ENCODE measurements around the gene B4GALNT2. TPM values are rescaled to one million over a fixed set of nuclear protein-coding genes. Genes with fewer than 3 reads are reported as not detected.

B4GALNT2 gene
- total RNA-seq, 1 experiment from 2014 or later = 0.29 TPM

GRCh38 chr17:49197346-49197998 lies 64.9 kb downstream of the B4GALNT2 start:
- H4K20me1 ChIP-seq (ENCODE audit: low read length) = no peaks in the 10 kb centered on the region
- no peak overlapping the region for H3K9ac ChIP-seq (ENCODE audit: low read length)
- no peak overlapping the region for H3K4me3 ChIP-seq (ENCODE audit: low read length)
- H3K9me3 ChIP-seq (ENCODE audit: low read length) = no peaks in the 10 kb centered on the region
- intact Hi-C loops (cut with micrococcal nuclease) = no loop called here
- H2AFZ ChIP-seq (ENCODE audit: low read length) = peak overlapping the region; percentile 63
- H3K27me3 ChIP-seq (ENCODE audit: low read length) = no peaks in the 10 kb centered on the region
- CTCF ChIA-PET = interaction anchor here (0.6 kb wide), 1 partner anchor 904 kb away, joined by 3 read pairs; no protein-coding TSS in a partner anchor
- POLR2A ChIA-PET (ENCODE audit: unreplicated experiment) = no interaction called here
- ATAC-seq (no peak), DNase-seq (peak; percentile 55)
- no peaks in the 10 kb centered on the region for H3K9me2 ChIP-seq (replicated peaks; ENCODE audit: low read length)
- peaks cover 11% of the 10 kb centered on the region for H3K4me1 ChIP-seq (ENCODE audit: insufficient read depth, low read length)
- no peak overlapping the region for H3K27ac ChIP-seq (ENCODE audit: low read length)
- no peaks in the 10 kb centered on the region for H3F3A ChIP-seq (ENCODE audit: low read length, unreplicated experiment)
- no TSS peak for BruUV-seq (replicated peaks)
- no peak overlapping the region for H3K4me2 ChIP-seq (ENCODE audit: low read length)
- no peaks in the 10 kb centered on the region for H3K79me2 ChIP-seq (ENCODE audit: low read length)
- no peaks in the 10 kb centered on the region for H3K36me3 ChIP-seq (ENCODE audit: low read depth, low read length)
- TF ChIP-seq EZH2phosphoT487 (IDR thresholded peaks at IDR 0.05; ENCODE audit: borderline replicate concordance, low read length) (no peak), CTCF (conservative IDR thresholded peaks at IDR 0.05; ENCODE audit: low read depth, low read length) (no peak), EZH2 (IDR thresholded peaks at IDR 0.05; ENCODE audit: low read length, unreplicated experiment) (no peak)

- H2AFZ ChIP-seq (ENCODE audit: low read length) = no peak overlapping the region
These were observed 65.6 kb downstream of the B4GALNT2 start for GRCh38 chr17:49198211-49198610.

GRCh38 chr17:49200423-49201083 lies 68.0 kb downstream of the B4GALNT2 start:
- ChIA-PET POLR2A (ENCODE audit: unreplicated experiment) (no interaction called here), CTCF (no interaction called here)
- Histone ChIP-seq H3K27me3 (ENCODE audit: low read length) (peaks cover 17% of the 10 kb centered on the region; the same call in 1 of the 2 replicates), H3K79me2 (ENCODE audit: low read length) (no peaks in the 10 kb centered on the region), H3K9me2 (replicated peaks; ENCODE audit: low read length) (no peaks in the 10 kb centered on the region), H2AFZ (ENCODE audit: low read length) (no peak overlapping the region), H3F3A (ENCODE audit: low read length, unreplicated experiment) (no peaks in the 10 kb centered on the region), H3K36me3 (ENCODE audit: low read depth, low read length) (no peaks in the 10 kb centered on the region), H3K4me3 (ENCODE audit: low read length) (no peak overlapping the region), H3K9ac (ENCODE audit: low read length) (no peak overlapping the region), H3K9me3 (ENCODE audit: low read length) (no peaks in the 10 kb centered on the region), H3K27ac (ENCODE audit: low read length) (no peak overlapping the region), H3K4me1 (ENCODE audit: insufficient read depth, low read length) (peaks cover 8% of the 10 kb centered on the region), H4K20me1 (ENCODE audit: low read length) (no peaks in the 10 kb centered on the region), H3K4me2 (ENCODE audit: low read length) (no peak overlapping the region)
- ATAC-seq (no peak), DNase-seq (no peak)
- BruUV-seq (replicated peaks) = no TSS peak
- intact Hi-C loops (cut with micrococcal nuclease) = no loop called here
- TF ChIP-seq EZH2phosphoT487 (IDR thresholded peaks at IDR 0.05; ENCODE audit: borderline replicate concordance, low read length) = no peak
- TF ChIP-seq EZH2 (IDR thresholded peaks at IDR 0.05; ENCODE audit: low read length, unreplicated experiment) = no peak
- no peak for TF ChIP-seq CTCF (conservative IDR thresholded peaks at IDR 0.05; ENCODE audit: low read depth, low read length)

More at GRCh38 chr17:49198211-49198610, 65.6 kb downstream of the B4GALNT2 start:
- peaks cover 11% of the 10 kb centered on the region for H3K4me1 ChIP-seq (ENCODE audit: insufficient read depth, low read length)
- H3K36me3 ChIP-seq (ENCODE audit: low read depth, low read length) = no peaks in the 10 kb centered on the region
- H3K27ac ChIP-seq (ENCODE audit: low read length) = no peak overlapping the region
- peaks cover 2% of the 10 kb centered on the region; the same call in 1 of the 2 replicates for H3K27me3 ChIP-seq (ENCODE audit: low read length)
- BruUV-seq (replicated peaks) = no TSS peak
- POLR2A ChIA-PET (ENCODE audit: unreplicated experiment) = no interaction called here
- no peaks in the 10 kb centered on the region for H3F3A ChIP-seq (ENCODE audit: low read length, unreplicated experiment)
- H3K9ac ChIP-seq (ENCODE audit: low read length) = no peak overlapping the region
- H3K9me2 ChIP-seq (replicated peaks; ENCODE audit: low read length) = no peaks in the 10 kb centered on the region
- no peak for ATAC-seq
- H3K4me2 ChIP-seq (ENCODE audit: low read length) = no peak overlapping the region
- intact Hi-C loops (cut with micrococcal nuclease) = no loop called here
- TF ChIP-seq EZH2 (IDR thresholded peaks at IDR 0.05; ENCODE audit: low read length, unreplicated experiment) = no peak
- TF ChIP-seq EZH2phosphoT487 (IDR thresholded peaks at IDR 0.05; ENCODE audit: borderline replicate concordance, low read length) = no peak
- DNase-seq = no peak
- no peak overlapping the region for H3K4me3 ChIP-seq (ENCODE audit: low read length)
- H4K20me1 ChIP-seq (ENCODE audit: low read length) = no peaks in the 10 kb centered on the region
- CTCF ChIA-PET = interaction anchor here (0.6 kb wide), 1 partner anchor 25 kb away, joined by 4 read pairs; no protein-coding TSS in a partner anchor
- H3K79me2 ChIP-seq (ENCODE audit: low read length) = no peaks in the 10 kb centered on the region
- H3K9me3 ChIP-seq (ENCODE audit: low read length) = no peaks in the 10 kb centered on the region

Data from PC-3 (cell line).